ENCODE data around the gene RNF149.

RNF149 gene

DNA sequence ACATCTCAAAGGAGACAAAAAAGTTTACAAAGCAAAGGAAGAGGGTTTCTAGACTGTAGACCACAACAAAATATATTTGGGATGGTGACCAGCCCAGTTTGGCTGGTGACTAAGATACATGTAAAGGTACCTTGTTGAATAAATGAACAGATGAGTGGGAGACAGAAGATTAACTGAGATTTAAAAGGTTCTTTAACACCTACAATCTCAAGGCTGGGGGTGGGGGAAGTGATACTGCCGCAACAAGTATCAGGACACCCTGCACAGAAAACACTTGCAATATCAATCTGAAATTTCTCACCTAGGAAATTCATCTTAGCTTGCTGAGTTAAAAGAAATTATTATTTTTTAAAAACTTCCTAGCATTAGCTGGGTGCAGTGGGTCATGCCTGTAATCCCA, 8.3 kb downstream of the RNF149 start:
- ATAC-seq, result no peak

DNA sequence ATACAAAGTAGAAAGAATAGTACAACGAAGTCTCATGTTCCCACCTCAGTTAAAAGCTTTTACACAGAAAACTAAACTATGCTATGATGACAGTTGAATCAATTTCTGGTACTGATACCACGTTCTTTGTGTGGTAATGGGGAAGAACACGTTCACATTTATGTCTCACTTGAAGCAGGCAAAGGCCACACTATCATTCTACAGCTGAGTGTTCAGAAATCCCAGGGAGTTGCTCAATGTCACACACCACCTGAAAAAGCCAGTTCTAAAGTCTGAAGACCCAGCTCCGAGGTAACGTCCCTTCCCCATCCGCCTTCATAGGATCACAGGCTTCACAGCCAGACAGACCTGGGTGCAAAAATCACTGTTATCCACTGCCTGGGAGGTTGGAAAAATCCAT, 8.9 kb downstream of the RNF149 start:
- TF ChIP-seq RARB (CRISPR knock-in tag; IDR thresholded peaks at IDR 0.05) (no peak), ZNF565 (CRISPR knock-in tag; conservative IDR thresholded peaks at IDR 0.05; ENCODE audit: low read depth) (no peak), ISL1 (CRISPR knock-in tag; IDR thresholded peaks at IDR 0.05) (no peak), OSR1 (CRISPR knock-in tag; IDR thresholded peaks at IDR 0.05) (no peak), ZNF70 (CRISPR knock-in tag; IDR thresholded peaks at IDR 0.05) (no peak), GLIS3 (CRISPR knock-in tag; IDR thresholded peaks at IDR 0.05) (no peak), ZC3H10 (CRISPR knock-in tag; IDR thresholded peaks at IDR 0.05) (no peak), TOX (CRISPR knock-in tag; IDR thresholded peaks at IDR 0.05; ENCODE audit: borderline replicate concordance) (no peak), ESRRG (CRISPR knock-in tag; IDR thresholded peaks at IDR 0.05) (no peak), PPARA (CRISPR knock-in tag; IDR thresholded peaks at IDR 0.05; ENCODE audit: borderline replicate concordance) (no peak), ZNF8 (CRISPR knock-in tag; IDR thresholded peaks at IDR 0.05) (no peak), ZFP3 (CRISPR knock-in tag; IDR thresholded peaks at IDR 0.05) (no peak), ARNTL (CRISPR knock-in tag; IDR thresholded peaks at IDR 0.05; ENCODE audit: borderline replicate concordance, low read depth) (no peak), ZFP30 (CRISPR knock-in tag; IDR thresholded peaks at IDR 0.05) (no peak), SNAI2 (CRISPR knock-in tag; IDR thresholded peaks at IDR 0.05) (no peak), BACH2 (CRISPR knock-in tag; IDR thresholded peaks at IDR 0.05; ENCODE audit: borderline replicate concordance) (no peak)
- TF ChIP-seq, protein P1, sequence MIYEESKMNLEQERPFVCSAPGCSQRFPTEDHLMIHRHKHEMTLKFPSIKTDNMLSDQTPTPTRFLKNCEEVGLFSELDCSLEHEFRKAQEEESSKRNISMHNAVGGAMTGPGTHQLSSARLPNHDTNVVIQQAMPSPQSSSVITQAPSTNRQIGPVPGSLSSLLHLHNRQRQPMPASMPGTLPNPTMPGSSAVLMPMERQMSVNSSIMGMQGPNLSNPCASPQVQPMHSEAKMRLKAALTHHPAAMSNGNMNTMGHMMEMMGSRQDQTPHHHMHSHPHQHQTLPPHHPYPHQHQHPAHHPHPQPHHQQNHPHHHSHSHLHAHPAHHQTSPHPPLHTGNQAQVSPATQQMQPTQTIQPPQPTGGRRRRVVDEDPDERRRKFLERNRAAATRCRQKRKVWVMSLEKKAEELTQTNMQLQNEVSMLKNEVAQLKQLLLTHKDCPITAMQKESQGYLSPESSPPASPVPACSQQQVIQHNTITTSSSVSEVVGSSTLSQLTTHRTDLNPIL (CRISPR knock-in tag; IDR thresholded peaks at IDR 0.05; ENCODE audit: low read depth), result no peak
- TF ChIP-seq, protein P2, sequence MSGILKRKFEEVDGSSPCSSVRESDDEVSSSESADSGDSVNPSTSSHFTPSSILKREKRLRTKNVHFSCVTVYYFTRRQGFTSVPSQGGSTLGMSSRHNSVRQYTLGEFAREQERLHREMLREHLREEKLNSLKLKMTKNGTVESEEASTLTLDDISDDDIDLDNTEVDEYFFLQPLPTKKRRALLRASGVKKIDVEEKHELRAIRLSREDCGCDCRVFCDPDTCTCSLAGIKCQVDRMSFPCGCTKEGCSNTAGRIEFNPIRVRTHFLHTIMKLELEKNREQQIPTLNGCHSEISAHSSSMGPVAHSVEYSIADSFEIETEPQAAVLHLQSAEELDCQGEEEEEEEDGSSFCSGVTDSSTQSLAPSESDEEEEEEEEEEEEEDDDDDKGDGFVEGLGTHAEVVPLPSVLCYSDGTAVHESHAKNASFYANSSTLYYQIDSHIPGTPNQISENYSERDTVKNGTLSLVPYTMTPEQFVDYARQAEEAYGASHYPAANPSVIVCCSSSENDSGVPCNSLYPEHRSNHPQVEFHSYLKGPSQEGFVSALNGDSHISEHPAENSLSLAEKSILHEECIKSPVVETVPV (CRISPR knock-in tag; IDR thresholded peaks at IDR 0.05), result no peak
- TF ChIP-seq, protein P3, sequence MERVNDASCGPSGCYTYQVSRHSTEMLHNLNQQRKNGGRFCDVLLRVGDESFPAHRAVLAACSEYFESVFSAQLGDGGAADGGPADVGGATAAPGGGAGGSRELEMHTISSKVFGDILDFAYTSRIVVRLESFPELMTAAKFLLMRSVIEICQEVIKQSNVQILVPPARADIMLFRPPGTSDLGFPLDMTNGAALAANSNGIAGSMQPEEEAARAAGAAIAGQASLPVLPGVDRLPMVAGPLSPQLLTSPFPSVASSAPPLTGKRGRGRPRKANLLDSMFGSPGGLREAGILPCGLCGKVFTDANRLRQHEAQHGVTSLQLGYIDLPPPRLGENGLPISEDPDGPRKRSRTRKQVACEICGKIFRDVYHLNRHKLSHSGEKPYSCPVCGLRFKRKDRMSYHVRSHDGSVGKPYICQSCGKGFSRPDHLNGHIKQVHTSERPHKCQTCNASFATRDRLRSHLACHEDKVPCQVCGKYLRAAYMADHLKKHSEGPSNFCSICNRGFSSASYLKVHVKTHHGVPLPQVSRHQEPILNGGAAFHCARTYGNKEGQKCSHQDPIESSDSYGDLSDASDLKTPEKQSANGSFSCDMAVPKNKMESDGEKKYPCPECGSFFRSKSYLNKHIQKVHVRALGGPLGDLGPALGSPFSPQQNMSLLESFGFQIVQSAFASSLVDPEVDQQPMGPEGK (CRISPR knock-in tag; IDR thresholded peaks at IDR 0.05; ENCODE audit: borderline replicate concordance), result no peak
- TF ChIP-seq, protein P4, sequence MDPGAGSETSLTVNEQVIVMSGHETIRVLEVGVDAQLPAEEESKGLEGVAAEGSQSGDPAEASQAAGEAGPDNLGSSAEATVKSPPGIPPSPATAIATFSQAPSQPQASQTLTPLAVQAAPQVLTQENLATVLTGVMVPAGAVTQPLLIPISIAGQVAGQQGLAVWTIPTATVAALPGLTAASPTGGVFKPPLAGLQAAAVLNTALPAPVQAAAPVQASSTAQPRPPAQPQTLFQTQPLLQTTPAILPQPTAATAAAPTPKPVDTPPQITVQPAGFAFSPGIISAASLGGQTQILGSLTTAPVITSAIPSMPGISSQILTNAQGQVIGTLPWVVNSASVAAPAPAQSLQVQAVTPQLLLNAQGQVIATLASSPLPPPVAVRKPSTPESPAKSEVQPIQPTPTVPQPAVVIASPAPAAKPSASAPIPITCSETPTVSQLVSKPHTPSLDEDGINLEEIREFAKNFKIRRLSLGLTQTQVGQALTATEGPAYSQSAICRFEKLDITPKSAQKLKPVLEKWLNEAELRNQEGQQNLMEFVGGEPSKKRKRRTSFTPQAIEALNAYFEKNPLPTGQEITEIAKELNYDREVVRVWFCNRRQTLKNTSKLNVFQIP (CRISPR knock-in tag; IDR thresholded peaks at IDR 0.05; ENCODE audit: borderline replicate concordance, low read depth), result no peak
- no peak for ATAC-seq

More for the DNA sequence above, 8.3 kb downstream of the RNF149 start:
- TF ChIP-seq TOX (CRISPR knock-in tag; IDR thresholded peaks at IDR 0.05; ENCODE audit: borderline replicate concordance), result no peak
- no peak for TF ChIP-seq CSDC2 (CRISPR knock-in tag; IDR thresholded peaks at IDR 0.05)

DNA sequence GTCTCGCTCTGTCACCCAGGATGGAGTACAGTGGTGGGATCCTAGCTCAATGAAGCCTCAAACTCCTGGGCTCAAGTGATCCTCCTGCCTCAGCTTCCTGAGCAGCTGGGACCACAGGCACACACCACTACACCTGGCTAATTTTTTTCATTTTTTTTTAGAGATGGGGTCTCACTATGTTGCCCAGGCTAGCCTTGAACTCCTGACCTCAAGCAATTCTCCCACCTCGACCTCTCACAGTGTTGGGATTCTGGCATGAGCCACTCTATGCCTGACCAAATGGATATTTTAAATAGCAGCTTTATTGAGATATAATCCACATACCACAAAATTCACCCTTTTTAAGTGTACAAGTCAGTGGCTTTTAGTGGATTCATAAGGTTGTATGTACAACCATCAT, 11.1 kb downstream of the RNF149 start:
- TF ChIP-seq SNAI2 (CRISPR knock-in tag; IDR thresholded peaks at IDR 0.05), result no peak
- TF ChIP-seq ZC3H10 (CRISPR knock-in tag; IDR thresholded peaks at IDR 0.05), result no peak
- TF ChIP-seq ZNF8 (CRISPR knock-in tag; IDR thresholded peaks at IDR 0.05), result no peak
- TF ChIP-seq ZFP3 (CRISPR knock-in tag; IDR thresholded peaks at IDR 0.05), result no peak
- no peak for TF ChIP-seq ZNF565 (CRISPR knock-in tag; conservative IDR thresholded peaks at IDR 0.05; ENCODE audit: low read depth)
- TF ChIP-seq OSR1 (CRISPR knock-in tag; IDR thresholded peaks at IDR 0.05), result no peak
- TF ChIP-seq, protein P1 (CRISPR knock-in tag; IDR thresholded peaks at IDR 0.05; ENCODE audit: low read depth), result no peak
- no peak for TF ChIP-seq GLIS3 (CRISPR knock-in tag; IDR thresholded peaks at IDR 0.05)
- TF ChIP-seq ZFP30 (CRISPR knock-in tag; IDR thresholded peaks at IDR 0.05), result no peak
- no peak for TF ChIP-seq ZNF70 (CRISPR knock-in tag; IDR thresholded peaks at IDR 0.05)
- TF ChIP-seq, protein P4 (CRISPR knock-in tag; IDR thresholded peaks at IDR 0.05; ENCODE audit: borderline replicate concordance, low read depth), result no peak
- TF ChIP-seq TOX (CRISPR knock-in tag; IDR thresholded peaks at IDR 0.05; ENCODE audit: borderline replicate concordance), result no peak
- TF ChIP-seq ISL1 (CRISPR knock-in tag; IDR thresholded peaks at IDR 0.05), result no peak
- no peak for TF ChIP-seq ARNTL (CRISPR knock-in tag; IDR thresholded peaks at IDR 0.05; ENCODE audit: borderline replicate concordance, low read depth)
- no peak for ATAC-seq
